Inferior parietal cortex (tissue), 1 donor: Measurements from ENCODE around the gene ATP2C1.
A peak's percentile ranks its signal among the peaks of the same experiment; 100 is the strongest.
"Not testable (repeated sequence)": the region's sequence is repeated elsewhere in the genome, so short reads cannot be mapped to it uniquely, and the experiment has no call there.

Experiments used
- DNase-seq: peaks from one replicate; pipeline ENCODE4 v3.0.0-alpha.2; 2016; ENCODE audit errors: extremely low spot score

ATP2C1 gene

DNA sequence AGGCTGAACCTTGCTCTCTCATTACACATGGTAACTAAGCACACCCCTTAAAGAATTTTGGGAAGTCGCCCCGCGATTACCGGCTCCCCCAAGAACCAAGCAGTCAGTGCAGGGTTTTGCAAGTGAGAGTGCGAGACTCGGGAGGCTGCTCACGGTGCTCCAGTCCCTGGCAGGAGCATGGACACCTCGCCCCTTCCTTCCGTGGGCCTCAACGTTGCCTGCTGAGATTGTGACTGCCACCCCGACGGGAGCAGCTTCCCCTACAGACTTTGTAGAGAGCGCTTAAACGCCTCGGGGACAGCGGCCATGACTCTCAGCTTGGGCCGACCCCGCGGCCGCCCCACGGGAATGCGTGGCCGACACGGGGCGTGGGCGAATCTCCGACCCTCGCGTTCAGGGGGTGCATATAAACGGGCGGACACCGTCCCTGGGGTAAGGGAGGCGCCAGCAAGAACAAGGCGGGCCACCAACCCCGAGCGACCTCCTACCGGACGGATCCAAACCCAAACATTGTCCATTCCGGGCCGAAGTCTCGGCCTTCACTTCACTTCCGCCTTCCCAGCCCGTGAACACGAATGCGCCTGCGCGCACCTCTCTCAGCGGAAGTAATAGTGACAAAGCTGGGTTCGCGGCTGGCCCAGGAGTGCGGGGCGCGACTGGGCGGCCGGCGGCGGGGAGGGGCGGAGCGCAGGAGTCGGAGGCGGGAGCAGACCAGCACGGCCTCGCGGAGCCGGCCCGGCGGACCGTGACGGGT lies at the start of gene ATP2C1:
Gene ATP2C1 (plus strand): TSS at position 709 of the 754 bp plus-strand sequence. CDS start 686 bp downstream, outside the sequence.
- peak; percentile 98 for DNase-seq

GRCh38 chr3:130844462-130844861 lies 49.4 kb upstream of the ATP2C1 start:
- no peak for DNase-seq

DNA sequence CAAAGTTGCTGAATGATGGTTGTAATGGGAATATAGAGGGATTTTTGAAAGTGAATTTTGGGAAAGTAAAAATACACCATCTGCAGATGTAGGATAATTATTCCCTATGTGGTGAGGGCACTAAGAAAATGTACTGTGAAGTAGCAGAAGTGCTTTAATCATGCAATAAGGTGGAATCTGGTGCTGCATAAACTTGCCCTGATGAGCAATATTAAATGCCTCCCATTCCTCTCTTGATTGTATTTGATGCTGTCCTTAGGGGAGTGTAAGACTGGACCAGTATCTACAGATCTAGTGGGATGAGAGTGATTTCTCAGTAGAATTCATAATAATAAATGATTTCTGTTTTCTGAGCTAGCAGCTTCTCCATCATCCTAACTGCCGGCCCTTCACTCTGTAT lies 47.7 kb upstream of the ATP2C1 start:
- no peak for DNase-seq

DNA sequence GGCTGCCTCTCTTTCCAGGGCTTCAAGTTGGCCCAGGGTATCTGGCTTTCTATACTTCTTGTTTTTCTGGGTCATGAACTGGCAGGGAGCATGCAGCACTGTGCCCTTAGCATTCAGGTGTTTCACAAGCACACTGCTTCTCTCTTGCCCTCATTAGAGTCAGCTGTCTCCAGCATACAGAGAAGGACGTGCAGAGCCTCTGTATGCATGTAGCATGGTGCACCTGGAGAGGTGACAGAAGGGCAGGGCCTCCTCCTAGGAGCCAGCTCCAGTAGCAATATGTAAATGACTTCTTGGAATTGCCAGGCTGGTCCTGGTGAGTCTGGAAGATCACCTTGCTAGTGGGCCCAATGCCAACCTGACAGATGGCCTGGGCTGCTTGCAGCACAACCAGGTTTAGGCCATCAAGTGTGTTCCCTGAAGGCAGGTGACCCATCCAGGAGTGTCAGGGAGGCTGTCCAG lies 44.8 kb upstream of the ATP2C1 start:
- no peak for DNase-seq

DNA sequence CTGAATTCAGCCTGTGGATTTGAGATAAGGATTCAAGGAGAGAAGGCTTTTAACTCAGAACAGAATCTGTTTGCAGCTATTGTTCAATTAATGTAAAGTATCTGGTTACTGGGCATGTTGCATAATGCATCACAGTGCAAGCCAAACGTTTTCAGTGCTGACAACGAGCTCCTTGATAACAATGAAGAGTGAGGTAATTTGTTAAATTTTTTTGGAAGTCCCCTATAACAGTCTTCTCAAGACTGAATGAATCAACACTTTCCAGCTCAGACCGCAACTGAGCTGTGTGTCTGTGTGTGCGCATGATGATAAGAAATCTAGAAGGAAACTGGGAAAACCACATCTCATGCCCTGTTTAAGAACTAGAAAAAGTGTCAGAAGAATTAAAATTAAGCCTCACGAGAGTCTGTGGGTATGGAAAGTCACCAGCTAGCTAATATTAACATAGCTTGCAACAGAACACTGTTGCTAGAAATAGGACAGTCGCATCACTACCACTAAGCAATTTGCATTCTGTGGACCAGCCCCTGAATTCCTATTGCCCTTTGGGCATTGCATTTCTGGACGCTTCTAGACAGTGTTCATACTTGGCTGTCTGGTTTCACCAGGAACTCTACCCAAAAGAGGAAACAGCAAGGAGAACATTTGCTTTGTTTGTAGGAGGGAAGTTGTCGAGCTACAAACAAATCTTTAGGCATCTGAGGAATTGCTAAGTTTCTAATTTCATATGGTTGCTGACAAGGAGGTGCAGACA lies 43.7 kb upstream of the ATP2C1 start:
- peak; percentile 53 for DNase-seq

DNA sequence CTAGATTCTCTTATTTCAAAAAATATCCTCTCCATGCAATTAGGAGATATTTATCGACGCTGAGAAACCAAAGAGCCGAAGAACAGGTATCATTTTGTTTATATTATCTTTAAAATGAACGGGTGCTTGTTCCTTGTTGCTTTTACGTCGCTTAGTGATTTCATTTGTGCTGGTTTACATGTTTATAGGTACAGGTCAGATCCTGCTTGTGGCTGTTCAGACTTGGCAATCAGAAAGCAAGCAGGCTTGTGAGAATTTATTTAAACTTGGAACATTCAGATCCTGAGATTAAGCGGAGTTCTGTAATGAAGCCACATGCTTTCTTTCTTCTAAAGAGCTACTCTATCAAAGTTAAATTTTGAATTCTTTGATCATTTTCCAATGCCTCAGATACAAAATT lies 43.0 kb upstream of the ATP2C1 start:
- no peak for DNase-seq

DNA sequence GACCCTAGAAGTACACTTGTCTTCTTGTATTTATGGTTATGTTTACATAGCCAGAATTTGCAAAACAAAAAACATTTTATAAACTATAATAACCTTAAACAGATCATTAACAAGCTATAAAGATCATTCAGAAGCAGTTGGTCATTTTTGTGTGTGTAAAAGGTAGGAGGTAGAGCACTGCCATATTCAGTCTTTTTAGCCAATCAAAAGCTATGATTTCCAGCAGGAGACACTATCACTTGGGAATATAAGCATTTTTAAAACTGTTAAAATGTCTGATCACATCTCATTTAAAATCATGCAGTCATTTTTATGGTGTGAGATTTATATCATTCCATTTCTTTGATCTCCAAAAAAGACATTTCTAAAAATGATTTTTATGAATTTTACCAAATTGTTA lies 42.6 kb upstream of the ATP2C1 start:
- no peak for DNase-seq

DNA sequence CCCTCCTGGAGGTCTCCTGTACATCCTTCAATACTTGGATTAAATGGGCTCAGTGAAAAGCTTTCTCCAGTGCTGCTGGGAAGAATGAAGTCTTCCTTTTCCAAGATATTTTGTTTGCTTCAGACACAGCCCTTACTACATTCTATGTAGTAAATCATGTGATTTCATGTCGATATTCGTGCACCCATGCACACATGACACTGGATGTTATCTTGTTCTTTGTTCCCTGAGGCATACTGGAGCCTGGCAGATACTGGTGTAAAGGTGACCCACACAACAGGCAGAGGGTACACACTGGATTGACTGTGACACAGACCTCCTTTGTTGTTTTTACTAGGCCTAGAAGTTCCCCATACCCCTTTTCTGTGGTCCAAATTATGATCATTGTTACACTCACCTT lies 40.3 kb upstream of the ATP2C1 start:
- DNase-seq = no peak

GRCh38 chr3:130854208-130854864 lies 39.5 kb upstream of the ATP2C1 start:
- DNase-seq = no peak

DNA sequence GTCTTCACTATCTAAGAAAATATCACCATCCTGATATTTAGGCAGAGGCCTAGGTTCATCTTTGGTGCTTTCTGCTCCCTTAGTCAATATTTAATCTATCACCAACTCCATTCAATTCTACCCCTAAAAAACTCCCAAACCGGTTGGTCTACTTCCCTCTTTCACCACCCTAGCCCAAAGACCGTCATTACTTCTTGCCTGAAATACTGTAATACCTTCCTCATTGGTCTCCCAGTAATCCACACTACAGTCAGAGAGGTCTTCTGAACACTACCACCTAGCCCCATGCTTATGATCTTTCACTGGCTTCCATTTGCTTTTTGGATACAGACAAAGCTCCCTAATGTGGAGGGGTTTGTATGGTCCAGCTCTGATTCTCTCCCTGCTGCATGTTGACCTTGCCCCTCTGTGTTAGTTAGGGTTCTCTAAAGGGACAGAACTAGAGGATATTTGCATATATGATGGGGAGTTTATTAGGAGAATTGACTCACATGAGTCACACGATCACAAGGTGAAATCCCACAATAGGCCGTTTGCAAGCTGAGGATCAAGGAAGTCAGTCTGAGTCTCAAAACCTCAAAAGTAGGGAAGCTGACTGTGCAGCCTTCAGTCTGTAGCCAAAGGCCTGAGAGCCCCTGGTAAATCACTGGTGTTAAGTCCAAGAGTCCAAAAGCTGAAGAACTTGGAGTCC lies 36.4 kb upstream of the ATP2C1 start:
- no peak for DNase-seq

DNA sequence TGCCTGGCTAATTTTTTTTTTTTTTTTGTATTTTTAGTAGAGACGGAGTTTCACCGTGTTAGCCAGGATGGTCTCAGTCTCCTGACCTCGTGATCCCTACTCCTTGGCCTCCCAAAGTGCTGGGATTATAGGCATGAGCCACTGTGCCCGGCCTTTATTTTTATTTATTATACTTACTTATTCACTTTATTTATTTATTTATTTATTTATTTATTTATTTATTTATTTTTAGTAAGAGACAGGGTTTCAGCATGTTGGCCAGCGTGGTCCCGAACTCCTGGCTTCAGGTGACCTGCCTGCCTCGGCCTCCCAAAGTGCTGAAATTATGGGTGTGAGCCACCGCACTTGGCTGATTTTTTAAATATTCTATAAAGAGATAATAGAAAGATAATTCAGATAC lies 31.8 kb upstream of the ATP2C1 start:
- DNase-seq = not testable (repeated sequence)

DNA sequence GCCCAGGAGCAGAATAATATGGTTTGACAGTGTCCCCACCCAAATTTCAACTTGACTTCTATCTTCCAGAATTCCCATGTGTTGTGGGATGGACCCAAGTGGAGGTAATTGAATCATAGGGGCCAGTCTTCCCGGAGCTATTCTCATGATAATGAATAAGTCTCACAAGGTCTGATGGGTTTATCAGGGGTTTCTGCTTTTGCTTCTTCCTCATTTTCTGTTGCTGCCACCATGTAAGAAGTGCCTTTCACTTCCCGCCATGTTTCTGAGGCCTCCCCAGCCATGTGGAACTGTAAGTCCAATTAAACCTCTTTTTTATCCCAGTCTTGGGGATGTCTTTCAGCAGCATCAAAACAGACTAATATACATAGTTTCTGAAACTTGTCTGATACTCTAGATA lies 28.4 kb upstream of the ATP2C1 start:
- no peak for DNase-seq

- DNase-seq = no peak
Measured at GRCh38 chr3:130866327-130866726, 27.6 kb upstream of the ATP2C1 start.

GRCh38 chr3:130870423-130870822 lies 23.5 kb upstream of the ATP2C1 start:
- no peak for DNase-seq

DNA sequence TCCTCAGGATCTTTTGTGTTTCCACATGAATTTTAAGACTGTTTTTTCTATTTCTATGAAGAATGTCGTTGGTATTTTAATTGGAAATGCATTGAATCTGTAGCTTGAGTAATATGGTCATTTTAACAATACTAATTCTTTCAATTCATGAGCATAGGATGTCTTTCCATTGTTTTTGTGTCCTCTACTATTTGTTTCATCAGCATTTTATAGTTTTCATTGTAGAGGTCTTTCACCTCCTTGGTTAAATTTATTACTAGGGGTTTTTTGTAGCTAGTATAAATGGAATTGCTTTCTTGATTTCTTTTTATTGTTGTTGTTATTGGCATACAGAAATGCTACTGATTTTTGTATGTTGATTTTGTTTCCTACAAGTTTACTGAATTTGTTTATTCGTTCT lies 17.3 kb upstream of the ATP2C1 start:
- DNase-seq = no peak

- DNase-seq = no peak
Measured at GRCh38 chr3:130878464-130878863, 15.4 kb upstream of the ATP2C1 start.

DNA sequence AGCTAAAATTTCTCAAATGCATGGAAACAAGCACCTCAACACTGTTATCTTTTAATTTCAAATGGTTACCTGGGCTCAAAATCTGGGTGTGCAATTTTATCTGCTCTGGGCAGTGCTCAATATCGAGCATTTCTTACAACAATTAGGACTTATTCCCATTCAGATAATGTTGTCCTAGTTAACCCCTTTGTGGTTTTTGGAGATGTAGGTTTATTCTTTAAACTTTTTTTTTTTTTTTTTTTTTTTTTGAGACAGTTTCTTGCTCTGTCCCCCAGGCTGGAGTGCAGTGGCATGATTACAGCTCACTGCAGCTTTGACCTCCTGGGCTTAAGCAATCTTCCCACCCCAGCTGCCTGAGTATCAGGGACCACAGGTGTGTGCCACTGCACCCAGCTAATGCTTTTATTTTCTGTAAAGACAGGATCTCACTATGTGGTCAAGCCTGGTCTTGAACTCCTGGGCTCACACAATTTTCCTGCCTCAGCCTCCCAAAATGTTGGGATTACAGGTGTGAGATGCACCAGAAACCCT lies 4.4 kb upstream of the ATP2C1 start:
- DNase-seq = no peak

- DNase-seq = peak; percentile 93
Measured at GRCh38 chr3:130892759-130893375, 1.0 kb upstream of the ATP2C1 start.

DNA sequence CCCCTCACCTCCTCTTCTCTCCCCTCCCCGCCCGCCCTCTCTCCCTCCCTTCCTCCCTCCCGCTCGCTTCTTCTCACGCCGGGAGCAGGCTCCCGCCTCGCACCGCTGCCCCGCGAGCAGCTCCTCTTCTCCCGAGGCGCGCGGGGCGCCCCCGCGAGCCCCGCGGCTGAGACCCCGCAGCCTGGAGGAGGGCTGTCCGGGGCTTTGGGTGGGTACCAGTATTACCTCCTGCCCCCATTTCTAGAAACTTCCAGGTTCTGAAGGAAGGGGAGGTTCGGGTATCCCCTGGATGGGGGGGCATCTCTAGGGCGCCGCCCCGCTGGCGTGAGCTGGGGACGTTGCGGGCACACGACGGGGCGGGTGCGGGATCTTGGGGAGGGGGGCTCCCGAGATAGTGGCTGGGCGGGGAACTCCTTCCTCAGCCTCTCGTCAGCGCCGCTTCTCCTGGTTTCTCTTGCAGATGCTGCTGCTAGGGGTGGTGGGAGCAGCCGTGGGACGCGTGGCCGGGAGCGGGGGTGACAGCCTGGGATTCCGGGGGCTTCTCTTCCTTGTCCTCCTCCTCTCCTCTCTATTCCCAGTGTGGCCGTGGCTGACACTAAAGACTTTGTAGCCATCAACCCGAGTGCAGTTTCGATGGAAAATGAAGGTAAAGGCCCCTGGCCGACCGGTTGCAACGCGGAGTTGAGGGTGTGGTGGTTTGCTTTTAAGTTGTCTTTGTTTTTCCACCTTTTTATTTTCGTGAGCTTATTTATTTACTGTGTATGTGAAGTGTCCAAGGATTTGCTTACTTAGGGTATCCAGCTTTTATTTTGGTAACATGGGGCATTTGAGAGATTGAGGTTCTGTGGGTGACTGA lies 474 bp downstream of the ATP2C1 start:
- DNase-seq = peak; percentile 49

GRCh38 chr3:130894986-130895280 lies 1.0 kb downstream of the ATP2C1 start:
- no peak for DNase-seq
